Fibroblast of mammary gland (primary cell): Measurements from ENCODE around the gene CPNE5.
"Not testable (repeated sequence)": the region's sequence is repeated elsewhere in the genome, so short reads cannot be mapped to it uniquely, and the experiment has no call there.

Experiments
- DNase-seq: peaks from one replicate; pipeline ENCODE4 v3.0.0-alpha.2; 2010; ENCODE audit warnings: low read depth
- H3K4me3 ChIP-seq: 2 replicates; pipeline ENCODE4 v1.5.1; 2011; ENCODE audit warnings: low read depth, mild to moderate bottlenecking, low read length, moderate library complexity; ENCODE audit not compliant: control insufficient read depth
- TF ChIP-seq, protein P1 (sequence below): conservative IDR thresholded peaks from 2 replicates; pipeline ENCODE4 v1.5.1; 2011; ENCODE audit warnings: low read depth, low read length, inconsistent platforms; ENCODE audit not compliant: control insufficient read depth, insufficient read depth

CPNE5 gene

DNA sequence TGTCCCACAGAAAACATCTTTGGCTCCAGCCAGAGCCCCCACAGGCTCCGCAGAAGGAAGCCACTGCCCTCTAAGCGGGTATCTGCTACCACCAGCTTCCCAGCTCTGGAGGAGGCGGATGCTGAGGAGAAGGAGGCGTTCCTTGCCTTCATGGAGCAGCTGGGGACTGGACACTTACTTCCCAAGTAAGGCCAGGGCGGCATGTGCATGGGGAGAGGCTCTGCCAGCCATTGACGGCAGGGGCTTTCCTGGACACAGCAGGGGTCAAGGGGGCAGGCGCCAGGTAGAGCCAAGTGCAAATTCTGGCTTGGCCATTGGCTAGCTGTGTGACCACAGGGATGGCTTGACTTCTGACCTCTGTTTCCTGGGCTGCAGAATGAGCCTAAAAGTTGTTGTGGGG lies 123.8 kb downstream of the CPNE5 start:
- no peak for DNase-seq
- H3K4me3 ChIP-seq = no peak overlapping the region
- TF ChIP-seq, protein P1, sequence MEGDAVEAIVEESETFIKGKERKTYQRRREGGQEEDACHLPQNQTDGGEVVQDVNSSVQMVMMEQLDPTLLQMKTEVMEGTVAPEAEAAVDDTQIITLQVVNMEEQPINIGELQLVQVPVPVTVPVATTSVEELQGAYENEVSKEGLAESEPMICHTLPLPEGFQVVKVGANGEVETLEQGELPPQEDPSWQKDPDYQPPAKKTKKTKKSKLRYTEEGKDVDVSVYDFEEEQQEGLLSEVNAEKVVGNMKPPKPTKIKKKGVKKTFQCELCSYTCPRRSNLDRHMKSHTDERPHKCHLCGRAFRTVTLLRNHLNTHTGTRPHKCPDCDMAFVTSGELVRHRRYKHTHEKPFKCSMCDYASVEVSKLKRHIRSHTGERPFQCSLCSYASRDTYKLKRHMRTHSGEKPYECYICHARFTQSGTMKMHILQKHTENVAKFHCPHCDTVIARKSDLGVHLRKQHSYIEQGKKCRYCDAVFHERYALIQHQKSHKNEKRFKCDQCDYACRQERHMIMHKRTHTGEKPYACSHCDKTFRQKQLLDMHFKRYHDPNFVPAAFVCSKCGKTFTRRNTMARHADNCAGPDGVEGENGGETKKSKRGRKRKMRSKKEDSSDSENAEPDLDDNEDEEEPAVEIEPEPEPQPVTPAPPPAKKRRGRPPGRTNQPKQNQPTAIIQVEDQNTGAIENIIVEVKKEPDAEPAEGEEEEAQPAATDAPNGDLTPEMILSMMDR = no peak

DNA sequence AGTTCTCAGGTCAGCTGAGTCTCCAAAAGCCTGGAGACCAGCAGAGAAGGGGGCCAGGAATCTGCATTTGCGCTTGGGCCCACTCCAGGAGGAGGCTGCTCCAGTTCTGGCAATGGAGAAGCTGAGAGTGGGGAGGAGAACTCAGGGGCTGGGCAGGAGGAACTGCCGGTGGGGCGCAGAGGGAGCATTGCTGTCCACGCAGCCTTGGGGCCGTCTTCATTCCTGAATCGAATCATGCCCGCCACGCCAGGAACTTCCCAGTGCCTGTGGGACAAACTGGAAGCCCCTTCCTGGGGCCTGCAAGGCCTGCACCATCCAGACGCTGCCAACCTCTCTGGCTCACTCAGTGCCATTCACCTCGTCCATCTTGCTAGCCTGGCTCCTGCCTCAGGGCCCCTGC lies 124.7 kb downstream of the CPNE5 start:
- no peak for DNase-seq
- TF ChIP-seq, protein P1 = no peak

DNA sequence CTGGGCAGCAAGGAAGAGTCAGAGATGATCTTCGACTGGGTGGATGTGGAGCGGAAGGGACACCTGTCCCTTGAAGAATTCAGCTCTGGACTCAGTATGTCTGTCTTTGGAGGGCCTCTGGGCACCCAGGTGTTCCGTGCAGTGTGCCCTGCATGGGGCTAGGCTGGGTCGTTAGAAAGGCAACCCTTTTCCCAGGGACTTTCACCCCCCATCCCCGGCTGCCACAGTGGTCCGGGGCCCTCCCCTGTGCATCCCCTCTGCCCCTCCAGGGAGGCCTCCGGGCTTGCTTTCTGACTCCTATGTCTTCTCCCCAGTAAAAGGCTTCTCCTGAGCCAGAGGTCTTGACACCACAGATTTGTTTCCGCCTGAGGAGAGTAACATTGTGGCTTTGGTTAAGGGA lies 125.4 kb downstream of the CPNE5 start:
- DNase-seq = no peak
- TF ChIP-seq, protein P1 = no peak
- no peak overlapping the region for H3K4me3 ChIP-seq

More for the DNA sequence above, 124.7 kb downstream of the CPNE5 start:
- no peak overlapping the region for H3K4me3 ChIP-seq

DNA sequence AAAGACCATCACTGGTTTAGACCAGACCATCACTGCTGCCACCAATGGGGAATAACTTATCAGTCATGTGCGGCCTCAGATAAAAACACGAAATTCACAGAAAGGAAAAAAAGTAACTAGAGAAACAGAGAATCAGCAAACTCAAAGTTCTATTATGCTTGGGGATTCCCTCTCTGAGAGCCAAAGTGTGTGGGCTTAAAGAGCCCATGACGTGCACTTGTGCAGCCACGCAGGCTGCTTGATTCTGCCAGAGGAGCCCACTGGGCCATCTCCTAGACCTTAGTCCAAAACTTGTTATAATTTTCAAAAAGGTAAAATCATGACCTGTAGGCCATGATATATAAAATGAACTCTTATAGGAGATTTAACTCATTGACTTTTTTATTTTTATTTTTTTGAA lies 126.4 kb downstream of the CPNE5 start:
- TF ChIP-seq, protein P1 = no peak
- no peak for DNase-seq
- H3K4me3 ChIP-seq = no peak overlapping the region

DNA sequence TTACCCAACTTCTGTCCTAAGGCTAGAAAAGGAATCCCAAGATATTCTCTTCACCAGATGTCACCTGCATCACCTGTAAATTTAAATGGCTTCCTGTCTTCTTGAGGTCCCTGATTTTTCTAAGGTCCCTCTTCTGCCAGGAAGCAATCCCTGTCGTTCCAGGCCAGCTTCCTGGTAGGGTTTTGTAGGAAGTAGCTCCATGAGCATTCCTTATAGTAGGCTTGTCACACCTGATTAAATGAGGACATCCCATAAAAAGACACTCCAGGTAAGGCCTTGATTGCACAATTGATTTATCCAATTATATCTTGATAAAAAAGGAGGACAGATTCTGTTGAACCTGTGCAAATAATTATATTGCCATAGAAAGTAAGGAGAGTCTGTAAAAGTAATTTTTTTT lies 132.9 kb downstream of the CPNE5 start:
- DNase-seq = no peak
- TF ChIP-seq, protein P1 = no peak
- no peak overlapping the region for H3K4me3 ChIP-seq

DNA sequence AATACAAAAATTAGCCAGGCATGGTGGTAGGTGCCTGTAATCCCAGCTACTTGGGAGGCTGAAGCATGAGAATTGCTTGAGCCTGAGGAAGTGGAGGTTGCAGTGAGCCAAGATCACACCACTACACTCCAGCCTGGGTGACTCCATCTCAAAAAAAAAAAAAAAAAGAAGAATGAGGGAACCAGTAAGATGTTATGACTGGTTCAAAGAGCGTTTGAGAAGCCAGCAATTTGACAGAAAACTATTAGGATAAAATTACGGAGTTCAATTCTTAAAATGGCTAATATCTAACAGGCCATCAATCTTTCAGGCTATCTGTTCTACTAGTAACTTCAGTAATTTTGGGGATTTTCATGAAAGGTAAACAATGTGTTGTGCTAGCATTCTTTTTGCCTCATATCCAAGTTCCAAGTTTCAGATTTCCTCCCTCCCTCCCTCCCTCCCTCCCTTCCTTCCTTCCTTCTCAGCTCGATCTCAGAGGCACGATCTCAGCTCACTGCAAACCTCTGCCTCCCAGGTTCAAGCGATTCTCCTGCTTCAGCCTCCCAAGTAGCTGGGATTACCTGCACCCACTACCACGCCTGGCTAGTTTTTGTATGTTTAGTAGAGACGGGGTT lies 134.2 kb downstream of the CPNE5 start:
- not testable (repeated sequence) for DNase-seq, H3K4me3 ChIP-seq

DNA sequence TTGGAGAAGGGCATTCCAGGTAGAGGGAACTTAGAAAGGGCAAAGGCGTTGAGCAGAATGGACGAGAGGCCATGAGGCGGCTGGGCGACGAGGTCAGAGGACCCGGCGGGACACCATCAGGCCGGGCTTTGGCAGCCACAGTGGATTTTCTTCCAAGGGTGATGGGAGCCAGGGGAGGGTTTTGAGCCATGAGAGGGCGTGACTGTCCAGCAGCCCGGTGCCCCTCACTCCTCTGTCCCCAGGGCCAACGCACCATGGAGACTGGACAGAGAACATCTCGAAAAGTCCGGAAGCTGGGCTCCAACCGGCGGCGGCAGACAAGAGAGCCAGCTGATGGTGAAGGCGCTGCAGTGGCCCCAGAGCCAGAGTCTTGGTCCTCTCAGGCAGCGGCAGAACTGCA lies 135.3 kb downstream of the CPNE5 start:
- TF ChIP-seq, protein P1 = no peak
- H3K4me3 ChIP-seq = no peak overlapping the region
- DNase-seq = no peak
